ENCODE data around the gene RRP12.

DNA sequence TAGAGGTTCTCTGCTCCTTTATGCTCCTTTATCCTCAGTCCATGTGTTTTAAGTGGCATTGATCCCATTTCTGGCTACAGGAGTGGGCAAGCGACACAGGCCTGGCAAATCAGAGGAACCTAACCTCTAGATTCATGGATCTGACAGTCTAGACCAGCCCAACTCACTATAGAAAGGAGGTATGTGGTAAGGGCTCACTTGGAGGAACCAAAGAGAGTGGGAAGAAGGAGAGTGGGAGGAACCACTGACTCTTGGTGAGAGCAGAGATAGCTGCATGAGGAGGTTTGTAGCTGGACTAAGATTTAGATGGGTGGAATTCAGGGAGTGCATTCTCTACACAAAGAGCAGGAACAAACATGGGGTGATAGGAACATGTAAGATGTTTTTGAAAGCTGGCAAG, 93.7 kb downstream of the RRP12 start:
- TF ChIP-seq YY1 (IDR thresholded peaks at IDR 0.05; ENCODE audit: insufficient read depth, insufficient read length): no peak
- no peak for TF ChIP-seq SUZ12 (IDR thresholded peaks at IDR 0.05; ENCODE audit: extremely low read depth, insufficient read depth, insufficient read length)
- no peak for TF ChIP-seq ZNF274 (IDR thresholded peaks at IDR 0.05; ENCODE audit: low read depth, low read length)

Data from NT2/D1 (cell line).